Measurements from ENCODE around the gene POLRMT.
"Not testable (repeated sequence)": the region's sequence is repeated elsewhere in the genome, so short reads cannot be mapped to it uniquely, and the experiment has no call there.

Gene POLRMT

DNA sequence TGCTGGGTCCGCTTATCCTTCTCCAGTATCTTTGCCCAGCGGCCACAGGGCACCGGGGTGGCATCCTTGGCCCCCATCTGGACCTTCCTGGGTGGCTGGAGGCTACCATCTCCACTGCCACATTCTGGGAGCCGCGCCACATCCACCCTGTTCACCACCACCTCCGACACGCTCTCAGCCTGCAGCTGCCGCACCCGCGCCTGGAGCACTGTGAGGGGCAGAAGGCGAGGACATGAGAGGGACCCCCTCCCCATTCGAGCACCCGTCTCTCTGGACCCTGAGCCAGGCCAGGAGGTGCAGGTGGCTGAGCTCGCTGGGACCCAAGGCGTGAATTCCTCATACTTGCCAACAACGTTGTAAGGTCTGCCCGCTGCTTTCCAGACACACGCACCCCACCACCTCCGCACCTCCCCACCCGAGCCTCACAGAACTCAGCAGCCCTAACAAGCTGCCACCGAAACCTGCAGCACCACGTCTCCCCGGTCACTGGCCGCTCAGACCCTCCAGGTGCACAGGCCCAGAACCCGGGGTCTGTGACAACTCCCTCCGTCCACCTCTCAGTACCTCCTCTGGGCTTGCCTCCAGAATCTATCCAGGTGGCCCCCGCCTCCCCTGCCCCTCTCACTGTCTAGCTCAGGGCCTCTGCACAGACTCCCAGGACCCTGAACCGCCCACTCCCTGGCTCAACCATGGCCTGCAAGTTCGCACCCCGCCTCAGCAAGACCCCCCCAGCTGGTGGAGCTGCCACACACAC, 3.2 kb downstream of the POLRMT start:
- ChIA-PET POLR2A (no interaction called here), CTCF (no interaction called here)
- no peak for DNase-seq (ENCODE audit: extremely low spot score)
- TF ChIP-seq NFRKB (IDR thresholded peaks at IDR 0.05), result no peak

DNA sequence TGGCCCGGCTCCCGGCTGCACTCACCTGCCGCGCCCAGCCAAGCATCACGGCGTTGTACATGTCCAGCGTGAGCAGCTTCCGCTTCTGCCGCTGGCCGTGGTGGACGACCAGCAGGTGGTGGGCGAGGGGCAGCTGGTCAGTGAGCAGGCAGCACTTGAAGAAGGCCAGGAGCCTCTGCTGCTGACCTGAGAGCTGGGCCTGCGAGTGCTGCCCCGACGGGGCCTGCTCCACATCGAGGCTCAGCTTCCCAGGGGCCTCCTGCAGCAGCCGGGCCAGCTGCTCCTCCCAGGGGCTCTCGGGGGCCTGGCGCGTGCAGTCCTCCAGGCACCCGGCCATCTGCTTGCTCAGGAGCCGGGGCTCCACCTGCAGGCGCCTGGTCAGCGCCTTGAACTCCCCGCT, 3.8 kb downstream of the POLRMT start:
- CTCF ChIA-PET, POLR2A ChIA-PET: not testable (repeated sequence)

DNA sequence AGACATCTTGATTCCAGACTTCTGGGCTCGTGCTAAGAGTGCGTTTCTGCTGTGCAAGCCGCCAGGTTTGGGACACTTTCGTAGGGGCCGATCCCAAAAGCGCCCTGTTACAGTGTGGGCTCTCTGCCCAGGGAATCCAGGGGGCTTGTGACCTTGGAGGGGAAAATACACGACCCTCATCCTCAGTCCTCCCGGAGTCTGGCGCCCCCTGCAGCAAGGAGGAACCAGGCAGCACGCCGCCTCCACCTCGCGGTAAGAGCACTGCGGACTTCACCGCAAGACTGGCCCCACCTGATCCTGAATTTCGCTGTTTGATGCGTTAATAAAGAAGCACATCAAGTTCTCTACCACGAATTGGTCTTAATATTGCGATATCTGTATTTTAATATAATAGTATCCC, 5.2 kb downstream of the POLRMT start:
- POLR2A ChIA-PET, result no interaction called here
- CTCF ChIA-PET, result interaction anchor here (0.5 kb wide), 1 partner anchor 42 kb away, joined by 3 read pairs; no protein-coding TSS in a partner anchor
- no peak for DNase-seq (ENCODE audit: extremely low spot score)
- TF ChIP-seq FOXA1 (IDR thresholded peaks at IDR 0.05) (no peak), BHLHE40 (IDR thresholded peaks at IDR 0.05; ENCODE audit: borderline replicate concordance) (no peak), LEF1 (IDR thresholded peaks at IDR 0.05; ENCODE audit: borderline replicate concordance) (no peak), FOXM1 (IDR thresholded peaks at IDR 0.05; ENCODE audit: borderline replicate concordance) (no peak), SP1 (IDR thresholded peaks at IDR 0.05) (no peak)

More for the DNA sequence above, 3.8 kb downstream of the POLRMT start:
- DNase-seq (ENCODE audit: extremely low spot score), result not testable (repeated sequence)

DNA sequence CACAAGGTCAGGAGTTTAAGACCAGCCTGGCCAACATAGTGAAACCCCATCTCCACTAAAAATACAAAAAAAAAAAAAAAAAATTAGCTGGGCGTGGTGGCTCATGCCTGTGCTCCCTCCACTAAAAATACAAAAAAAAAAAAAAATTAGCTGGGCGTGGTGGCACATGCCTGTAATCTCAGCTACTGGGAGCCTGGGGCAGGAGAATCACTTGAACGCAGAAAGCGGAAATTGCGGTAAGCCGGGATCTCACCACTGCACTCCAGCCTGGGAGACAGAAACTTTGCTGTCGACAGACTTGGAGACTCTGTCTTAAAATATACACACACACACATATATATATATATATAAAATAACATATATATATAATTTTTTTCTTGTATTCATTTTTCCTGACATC, 6.8 kb downstream of the POLRMT start:
- DNase-seq (ENCODE audit: extremely low spot score); POLR2A ChIA-PET: not testable (repeated sequence)
- CTCF ChIA-PET, result interaction anchor here (0.6 kb wide), 1 partner anchor 78 kb away, joined by 4 read pairs; no protein-coding TSS in a partner anchor

DNA sequence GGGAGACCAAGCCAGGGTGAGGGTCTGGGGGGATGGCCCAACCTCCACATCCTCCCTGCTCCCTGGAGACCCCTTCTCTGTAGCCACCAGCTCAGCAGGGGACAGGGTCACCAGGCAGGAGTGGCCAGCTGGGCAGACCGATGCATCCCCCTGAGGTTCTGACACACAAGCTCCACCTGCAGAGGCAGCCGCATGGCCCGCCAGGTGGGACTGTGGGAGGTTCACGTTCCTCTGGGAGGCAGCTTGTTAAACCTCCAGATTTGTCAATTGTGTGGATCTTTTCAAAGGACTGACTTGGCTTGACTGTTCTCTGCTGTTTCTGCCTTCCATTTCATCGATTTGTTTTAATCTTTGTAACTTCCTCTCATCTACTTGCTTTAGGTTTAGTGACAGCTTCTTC, 8.1 kb downstream of the POLRMT start:
- TF ChIP-seq L3MBTL2 (conservative IDR thresholded peaks at IDR 0.05) (no peak), NFRKB (IDR thresholded peaks at IDR 0.05) (no peak), SP1 (IDR thresholded peaks at IDR 0.05) (no peak), TARDBP (IDR thresholded peaks at IDR 0.05) (no peak)
- TF ChIP-seq, protein P1, sequence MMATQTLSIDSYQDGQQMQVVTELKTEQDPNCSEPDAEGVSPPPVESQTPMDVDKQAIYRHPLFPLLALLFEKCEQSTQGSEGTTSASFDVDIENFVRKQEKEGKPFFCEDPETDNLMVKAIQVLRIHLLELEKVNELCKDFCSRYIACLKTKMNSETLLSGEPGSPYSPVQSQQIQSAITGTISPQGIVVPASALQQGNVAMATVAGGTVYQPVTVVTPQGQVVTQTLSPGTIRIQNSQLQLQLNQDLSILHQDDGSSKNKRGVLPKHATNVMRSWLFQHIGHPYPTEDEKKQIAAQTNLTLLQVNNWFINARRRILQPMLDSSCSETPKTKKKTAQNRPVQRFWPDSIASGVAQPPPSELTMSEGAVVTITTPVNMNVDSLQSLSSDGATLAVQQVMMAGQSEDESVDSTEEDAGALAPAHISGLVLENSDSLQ (IDR thresholded peaks at IDR 0.05), result no peak
- CTCF ChIA-PET, result no interaction called here
- no peak for DNase-seq (ENCODE audit: extremely low spot score)
- POLR2A ChIA-PET, result no interaction called here

DNA sequence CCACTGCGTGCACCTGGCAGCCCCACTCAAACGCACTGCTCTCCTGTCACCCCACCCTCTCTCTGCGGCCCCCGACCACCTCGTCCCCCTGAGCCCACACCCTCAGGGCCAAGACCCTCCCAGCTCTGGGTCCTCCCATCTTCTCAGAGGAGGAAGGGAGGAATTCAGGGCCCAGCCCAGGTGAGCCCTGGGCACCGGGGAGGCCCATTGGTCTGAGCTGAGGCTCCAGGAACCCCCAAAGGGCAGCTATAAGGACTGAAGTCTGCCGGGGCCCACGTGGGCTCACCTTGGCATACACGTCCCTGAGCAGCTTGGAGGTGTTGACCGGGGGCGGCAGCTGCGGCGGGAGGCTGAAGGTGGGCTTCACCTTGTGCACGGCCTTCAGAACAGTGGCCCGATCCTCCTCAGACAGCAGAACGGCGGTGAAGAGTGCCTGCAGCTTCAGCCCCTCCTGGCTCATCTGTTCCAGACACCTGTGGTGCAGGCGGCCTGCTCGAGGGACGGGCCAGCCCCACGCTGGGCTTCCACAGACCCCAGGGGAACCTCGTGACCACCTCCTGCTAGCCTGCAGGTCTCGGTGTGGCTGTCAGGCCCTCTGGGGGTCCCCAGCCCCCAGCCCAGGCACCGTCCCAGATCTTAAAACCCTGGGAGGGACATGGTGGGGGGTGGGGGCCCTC, 8.8 kb downstream of the POLRMT start:
- CTCF ChIA-PET, result no interaction called here
- POLR2A ChIA-PET, result no interaction called here

DNA sequence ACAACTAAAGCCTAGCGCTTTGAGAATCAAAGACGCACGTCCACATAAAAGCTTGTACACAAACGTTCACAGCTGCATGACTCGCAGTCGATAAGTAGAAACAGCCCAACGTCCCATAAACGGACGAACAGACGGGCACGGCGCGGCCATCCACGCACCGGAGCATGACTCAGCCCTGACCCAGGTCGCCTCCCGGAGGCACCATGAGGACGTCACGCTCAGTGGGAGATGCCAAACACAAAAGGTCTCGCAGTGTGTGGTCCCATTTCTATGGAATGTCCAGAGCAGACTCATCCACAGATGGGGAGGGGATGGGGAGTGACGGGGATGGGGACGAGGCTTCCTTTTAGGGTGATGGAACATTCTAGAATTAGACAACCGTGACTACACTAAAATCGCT, 9.4 kb downstream of the POLRMT start:
- ChIA-PET CTCF (no interaction called here), POLR2A (no interaction called here)
- no peak for TF ChIP-seq BHLHE40 (IDR thresholded peaks at IDR 0.05; ENCODE audit: borderline replicate concordance)
- no peak for TF ChIP-seq TARDBP (IDR thresholded peaks at IDR 0.05)
- TF ChIP-seq CTBP1 (IDR thresholded peaks at IDR 0.05; ENCODE audit: borderline replicate concordance), result no peak
- no peak for TF ChIP-seq FOXK2 (IDR thresholded peaks at IDR 0.05)
- no peak for TF ChIP-seq NFRKB (IDR thresholded peaks at IDR 0.05)
- no peak for TF ChIP-seq LEF1 (IDR thresholded peaks at IDR 0.05; ENCODE audit: borderline replicate concordance)
- no peak for TF ChIP-seq L3MBTL2 (conservative IDR thresholded peaks at IDR 0.05)
- TF ChIP-seq HDGF (IDR thresholded peaks at IDR 0.05; ENCODE audit: borderline replicate concordance), result no peak
- TF ChIP-seq, protein P1 (IDR thresholded peaks at IDR 0.05), result no peak
- DNase-seq (ENCODE audit: extremely low spot score), result no peak

More for the DNA sequence above, 8.8 kb downstream of the POLRMT start:
- no peak for TF ChIP-seq FOXK2 (IDR thresholded peaks at IDR 0.05)
- no peak for TF ChIP-seq ELF4 (IDR thresholded peaks at IDR 0.05)
- TF ChIP-seq ARNT (IDR thresholded peaks at IDR 0.05), result no peak
- no peak for TF ChIP-seq FOXM1 (IDR thresholded peaks at IDR 0.05; ENCODE audit: borderline replicate concordance)
- no peak for TF ChIP-seq ZNF384 (IDR thresholded peaks at IDR 0.05)
- no peak for TF ChIP-seq LEF1 (IDR thresholded peaks at IDR 0.05; ENCODE audit: borderline replicate concordance)
- TF ChIP-seq SUZ12 (IDR thresholded peaks at IDR 0.05), result no peak
- no peak for TF ChIP-seq SP1 (IDR thresholded peaks at IDR 0.05)
- no peak for TF ChIP-seq NFRKB (IDR thresholded peaks at IDR 0.05)
- TF ChIP-seq FOXA1 (IDR thresholded peaks at IDR 0.05), result no peak
- TF ChIP-seq CTBP1 (IDR thresholded peaks at IDR 0.05; ENCODE audit: borderline replicate concordance), result no peak
- DNase-seq (ENCODE audit: extremely low spot score), result no peak

DNA sequence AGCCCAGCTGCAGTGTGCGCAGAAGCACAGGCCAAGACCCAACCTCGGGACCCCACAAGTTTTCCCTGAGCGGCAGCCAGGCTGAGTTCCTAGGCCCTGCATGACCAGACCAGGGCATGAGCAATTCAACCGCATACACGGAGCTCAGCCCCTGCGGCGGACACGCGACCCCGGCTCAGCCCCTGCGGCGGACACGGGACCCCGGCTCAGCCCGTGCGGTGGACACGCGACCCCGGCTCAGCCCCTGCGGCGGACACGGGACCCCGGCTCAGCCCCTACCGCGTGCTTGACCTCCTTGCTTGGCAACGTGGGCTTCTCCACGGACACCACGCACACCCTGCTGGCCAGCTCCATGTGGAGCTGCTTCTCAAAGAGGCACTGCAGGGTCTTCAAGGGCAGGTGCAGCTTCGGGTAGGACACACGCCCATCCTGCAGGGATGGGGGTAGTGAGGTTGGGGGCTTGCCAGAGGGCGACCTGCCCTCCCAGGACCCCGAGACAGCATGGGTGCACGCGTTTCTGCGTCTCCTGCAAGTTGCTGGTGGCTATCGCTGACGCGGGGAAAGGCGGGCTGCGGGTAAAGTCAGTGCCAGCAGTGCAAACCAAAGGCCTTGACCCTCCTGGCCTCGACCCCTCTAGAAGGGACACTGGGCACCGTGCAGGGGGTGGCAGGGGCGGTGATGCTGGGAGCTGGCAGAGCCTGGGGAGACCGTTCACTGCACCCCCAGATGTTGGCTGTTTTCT, 10.0 kb downstream of the POLRMT start:
- no peak for DNase-seq (ENCODE audit: extremely low spot score)
- CTCF ChIA-PET, result no interaction called here
- POLR2A ChIA-PET, result no interaction called here
- TF ChIP-seq SUZ12 (IDR thresholded peaks at IDR 0.05) (no peak), FOXA1 (IDR thresholded peaks at IDR 0.05) (no peak)

Measured in HEK293T (cell line).